Measurements from ENCODE around the gene NGB. TPM values are rescaled to one million over a fixed set of nuclear protein-coding genes. Genes with fewer than 3 reads are reported as not detected.

The NGB gene
- total RNA-seq, 2 experiments from 2014 or later = not detected

DNA sequence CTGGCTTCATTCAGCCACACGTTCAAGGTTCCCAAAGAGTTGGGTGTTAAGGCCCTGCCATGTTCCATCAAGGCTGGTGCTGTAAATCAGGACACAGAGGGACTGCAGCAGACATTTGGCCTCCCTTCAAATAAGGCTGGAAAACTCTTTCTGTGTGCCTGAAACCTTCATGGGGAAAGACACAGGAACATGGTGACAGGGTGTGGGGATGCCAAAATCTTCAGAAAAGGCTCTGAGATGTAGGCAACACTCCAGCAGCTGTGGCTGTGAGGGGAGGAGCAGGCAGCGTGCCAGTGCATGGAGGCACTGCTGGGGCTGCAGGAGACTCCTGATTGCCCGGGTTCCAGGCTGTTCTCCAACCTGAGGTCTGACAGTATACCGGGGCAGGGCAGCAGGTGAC is 34.7 kb upstream of the NGB start:
- ChIA-PET POLR2A (no interaction called here), CTCF (interaction anchor here (7.7 kb wide), 1 partner anchor 9 kb away, joined by 151 read pairs; no protein-coding TSS in a partner anchor)
- no peak for ATAC-seq
- intact Hi-C loops (cut with micrococcal nuclease) = no loop called here
- no peaks in the 10 kb centered on the region for H3K27me3 Mint-ChIP-seq
- peaks cover 17% of the 10 kb centered on the region for H3K4me1 Mint-ChIP-seq (ENCODE audit: low read depth)
- no peak overlapping the region for H3K27ac Mint-ChIP-seq
- H3K36me3 Mint-ChIP-seq (ENCODE audit: low read depth) = peaks cover 3% of the 10 kb centered on the region
- TF ChIP-seq, protein P1, sequence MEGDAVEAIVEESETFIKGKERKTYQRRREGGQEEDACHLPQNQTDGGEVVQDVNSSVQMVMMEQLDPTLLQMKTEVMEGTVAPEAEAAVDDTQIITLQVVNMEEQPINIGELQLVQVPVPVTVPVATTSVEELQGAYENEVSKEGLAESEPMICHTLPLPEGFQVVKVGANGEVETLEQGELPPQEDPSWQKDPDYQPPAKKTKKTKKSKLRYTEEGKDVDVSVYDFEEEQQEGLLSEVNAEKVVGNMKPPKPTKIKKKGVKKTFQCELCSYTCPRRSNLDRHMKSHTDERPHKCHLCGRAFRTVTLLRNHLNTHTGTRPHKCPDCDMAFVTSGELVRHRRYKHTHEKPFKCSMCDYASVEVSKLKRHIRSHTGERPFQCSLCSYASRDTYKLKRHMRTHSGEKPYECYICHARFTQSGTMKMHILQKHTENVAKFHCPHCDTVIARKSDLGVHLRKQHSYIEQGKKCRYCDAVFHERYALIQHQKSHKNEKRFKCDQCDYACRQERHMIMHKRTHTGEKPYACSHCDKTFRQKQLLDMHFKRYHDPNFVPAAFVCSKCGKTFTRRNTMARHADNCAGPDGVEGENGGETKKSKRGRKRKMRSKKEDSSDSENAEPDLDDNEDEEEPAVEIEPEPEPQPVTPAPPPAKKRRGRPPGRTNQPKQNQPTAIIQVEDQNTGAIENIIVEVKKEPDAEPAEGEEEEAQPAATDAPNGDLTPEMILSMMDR (IDR thresholded peaks at IDR 0.05) = no peak
- no peak overlapping the region for H3K4me3 Mint-ChIP-seq
- H3K9me3 Mint-ChIP-seq = no peaks in the 10 kb centered on the region
- no peak for DNase-seq

DNA sequence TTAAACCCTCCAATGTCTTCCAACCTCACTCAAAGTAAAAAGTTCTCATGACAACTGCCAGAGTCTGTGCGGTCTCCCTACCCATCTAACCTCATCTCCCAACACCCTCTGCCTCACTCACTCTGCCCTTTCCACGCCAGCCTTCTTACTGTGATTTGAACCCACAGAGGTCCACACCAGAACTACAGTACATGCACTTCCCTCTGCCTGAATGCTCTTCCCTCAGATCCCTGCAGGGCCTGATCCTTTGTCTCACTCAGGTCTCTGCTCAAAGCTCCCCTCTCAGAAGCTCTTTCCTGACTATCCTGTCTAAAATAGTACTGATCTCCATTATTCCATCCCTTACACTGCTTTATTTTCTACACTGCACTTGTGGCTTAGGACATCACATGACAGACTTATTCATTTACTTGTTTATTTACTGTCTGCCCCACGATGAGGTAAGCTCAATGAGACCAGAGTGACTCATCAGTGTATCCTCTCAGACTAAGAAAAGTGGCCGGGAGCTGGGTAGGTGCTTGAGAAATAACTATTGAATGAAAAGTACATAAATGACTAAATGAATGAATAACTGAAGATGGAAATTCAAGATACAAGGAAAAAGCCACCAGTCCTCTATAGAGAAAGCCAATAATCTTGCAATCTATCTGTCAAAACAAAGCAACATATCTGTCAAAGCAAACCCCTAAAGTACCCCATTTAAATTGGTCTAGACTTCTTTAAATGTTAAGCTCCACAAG is 32.6 kb upstream of the NGB start:
- H3K4me3 Mint-ChIP-seq = no peak overlapping the region
- no peaks in the 10 kb centered on the region for H3K9me3 Mint-ChIP-seq
- CTCF ChIA-PET = interaction anchor here (0.9 to 7.7 kb wide), 6 partner anchors 11 to 179 kb away, joined by 3 to 151 read pairs (median 5); partner anchors contain the start of gene GSTZ1
- TF ChIP-seq, protein P1 (IDR thresholded peaks at IDR 0.05) = no peak
- H3K27me3 Mint-ChIP-seq = no peaks in the 10 kb centered on the region
- intact Hi-C loops (cut with micrococcal nuclease) = no loop called here
- H3K36me3 Mint-ChIP-seq (ENCODE audit: low read depth) = peaks cover 3% of the 10 kb centered on the region
- peak; percentile 64 for ATAC-seq
- peak overlapping the region; percentile 63 for H3K27ac Mint-ChIP-seq
- H3K4me1 Mint-ChIP-seq (ENCODE audit: low read depth) = peaks cover 17% of the 10 kb centered on the region
- POLR2A ChIA-PET = interaction anchor here (0.8 to 1.5 kb wide), 4 partner anchors 11 to 43 kb away, joined by 3 to 4 read pairs (median 4); partner anchors contain the start of genes GSTZ1 and POMT2
- DNase-seq = peak; percentile 52

DNA sequence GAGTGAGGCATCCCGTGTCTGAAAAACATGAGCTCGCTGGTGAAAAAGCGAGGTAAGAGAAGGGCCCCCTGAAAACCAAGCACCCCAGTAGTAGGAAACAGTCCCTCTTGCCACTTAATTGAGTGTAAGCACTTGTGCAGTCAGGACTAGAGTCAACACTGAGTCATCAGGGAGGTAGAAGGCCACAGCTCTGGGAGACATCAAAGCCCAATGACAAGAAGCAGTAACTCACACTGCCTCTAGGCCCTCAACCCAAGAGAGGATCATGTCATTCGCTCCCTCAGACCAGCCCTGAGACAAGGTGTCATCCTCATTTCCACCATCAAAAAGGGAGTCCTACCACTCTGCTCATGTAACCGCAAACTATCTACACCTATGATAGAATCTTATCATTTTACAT is 31.9 kb upstream of the NGB start:
- Mint-ChIP-seq H3K27me3 (no peaks in the 10 kb centered on the region), H3K9me3 (no peaks in the 10 kb centered on the region), H3K36me3 (ENCODE audit: low read depth) (peaks cover 3% of the 10 kb centered on the region), H3K4me3 (no peak overlapping the region), H3K4me1 (ENCODE audit: low read depth) (peaks cover 17% of the 10 kb centered on the region), H3K27ac (peak overlapping the region; percentile 63)
- intact Hi-C loops (cut with micrococcal nuclease) = no loop called here
- ATAC-seq (peak; percentile 96), DNase-seq (peak; percentile 65)
- POLR2A ChIA-PET = interaction anchor here (0.8 kb wide), 1 partner anchor 18 kb away, joined by 4 read pairs; no protein-coding TSS in a partner anchor
- CTCF ChIA-PET = interaction anchor here (0.9 to 7.7 kb wide), 3 partner anchors 12 to 179 kb away, joined by 3 to 151 read pairs (median 4); no protein-coding TSS in a partner anchor
- TF ChIP-seq, protein P1 (IDR thresholded peaks at IDR 0.05) = peak; percentile 23

DNA sequence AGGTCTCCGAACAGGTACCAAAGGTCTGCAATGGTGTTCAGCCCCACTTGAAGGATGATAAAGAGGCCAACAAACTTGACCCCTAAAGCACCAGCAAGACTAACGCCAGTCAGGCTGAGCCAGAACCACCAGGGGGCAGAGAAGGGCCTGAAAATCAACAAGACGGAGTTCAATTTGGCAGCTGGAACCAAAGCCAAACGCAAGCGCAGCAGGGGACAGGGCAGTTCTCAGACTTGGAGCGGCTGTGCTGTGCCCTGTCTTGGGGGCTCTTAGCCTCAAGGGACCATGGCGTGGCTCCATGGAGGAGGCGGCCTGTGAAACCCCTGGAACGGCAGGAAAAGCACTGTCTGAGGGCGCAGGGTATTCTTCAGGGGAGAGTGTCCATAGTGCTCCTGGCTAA is 30.1 kb upstream of the NGB start:
- no peak overlapping the region for H3K4me3 Mint-ChIP-seq
- TF ChIP-seq, protein P1 (IDR thresholded peaks at IDR 0.05) = peak; percentile 74
- ATAC-seq (no peak), DNase-seq (peak; percentile 78)
- intact Hi-C loops (cut with micrococcal nuclease) = no loop called here
- H3K27me3 Mint-ChIP-seq = no peaks in the 10 kb centered on the region
- no peaks in the 10 kb centered on the region for H3K9me3 Mint-ChIP-seq
- H3K4me1 Mint-ChIP-seq (ENCODE audit: low read depth) = peaks cover 14% of the 10 kb centered on the region
- CTCF ChIA-PET = interaction anchor here (0.6 to 7.7 kb wide), 12 partner anchors 8 to 263 kb away, joined by 3 to 151 read pairs (median 4); partner anchors contain the start of genes GSTZ1, POMT2 and SAMD15
- H3K36me3 Mint-ChIP-seq (ENCODE audit: low read depth) = peaks cover 3% of the 10 kb centered on the region
- POLR2A ChIA-PET = no interaction called here
- no peak overlapping the region for H3K27ac Mint-ChIP-seq

DNA sequence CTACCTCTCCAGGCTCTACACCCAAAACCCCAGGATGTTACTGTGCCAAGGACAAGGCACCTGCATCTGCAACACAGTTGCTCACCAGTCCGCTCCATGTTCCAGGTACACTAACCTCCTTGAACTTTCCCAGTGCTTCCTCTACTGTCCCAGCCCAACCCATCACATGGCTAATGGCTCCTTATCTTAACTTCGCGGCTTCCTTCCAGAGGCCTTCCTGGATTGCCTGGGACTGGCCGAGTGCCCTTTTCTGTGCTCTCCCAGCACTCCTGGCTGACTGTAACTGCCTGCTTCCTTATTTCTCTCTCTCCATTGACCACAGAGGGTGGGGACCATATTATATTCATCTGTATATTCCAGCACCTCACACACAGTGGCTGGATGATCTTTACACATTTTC is 28.8 kb upstream of the NGB start:
- peaks cover 14% of the 10 kb centered on the region for H3K4me1 Mint-ChIP-seq (ENCODE audit: low read depth)
- H3K27ac Mint-ChIP-seq = no peak overlapping the region
- intact Hi-C loops (cut with micrococcal nuclease) = no loop called here
- DNase-seq = no peak
- ChIA-PET CTCF (interaction anchor here (1.4 kb wide), 1 partner anchor 24 kb away, joined by 3 read pairs; no protein-coding TSS in a partner anchor), POLR2A (no interaction called here)
- no peak for ATAC-seq
- H3K27me3 Mint-ChIP-seq = no peaks in the 10 kb centered on the region
- TF ChIP-seq, protein P1 (IDR thresholded peaks at IDR 0.05) = no peak
- no peak overlapping the region for H3K4me3 Mint-ChIP-seq
- H3K36me3 Mint-ChIP-seq (ENCODE audit: low read depth) = peaks cover 3% of the 10 kb centered on the region
- H3K9me3 Mint-ChIP-seq = no peaks in the 10 kb centered on the region

Data from activated CD8-positive, alpha-beta T cell treated with anti-CD3 and anti-CD28 coated beads for 36 hours (primary cell).